Gastrocnemius medialis (tissue), 4 donors: ENCODE results near the gene FBLN2. TPM values are rescaled to one million over a fixed set of nuclear protein-coding genes. Genes with fewer than 3 reads are reported as not detected.

Experiments
- ATAC-seq, 2 donors: fragments of 150-250 bp; one replicate each; pipeline ENCODE4 v1.9.1; 2016
- DNase-seq, 2 donors: peaks; one replicate each; pipeline ENCODE4 v3.0.0-alpha.2; 2019
- H3K27ac ChIP-seq, 4 donors: fragments of 200-600 bp; sonication (generic); 1 replicate in 1 of 4; 2 replicates in 3 of 4; pipeline ENCODE4 v1.5.1; 2016 to 2018; ENCODE audit warnings: mild to moderate bottlenecking in 2 of 4, moderate library complexity in 1 of 4
- H3K27me3 ChIP-seq, 3 donors: fragments of 200-600 bp; sonication (generic) in 2 of 3; 1 replicate in 1 of 3; 2 replicates in 2 of 3; pipeline versions ENCODE4 v1.5.1 to v1.6.0; 2016 to 2019; ENCODE audit warnings: mild to moderate bottlenecking in 1 of 3, moderate library complexity in 1 of 3
- H3K36me3 ChIP-seq, 2 donors: fragments of 200-600 bp; sonication (generic) in 1 of 2; one replicate each; pipeline ENCODE4 v1.5.1; 2017 to 2018
- H3K4me1 ChIP-seq, 2 donors: fragments of 200-600 bp; sonication (generic) in 1 of 2; one replicate each; pipeline ENCODE4 v1.5.1; 2016 to 2017; ENCODE audit warnings: mild to moderate bottlenecking in 2 of 2
- H3K4me3 ChIP-seq, 4 donors: fragments of 200-600 bp; sonication (generic) in 3 of 4; 1 replicate in 1 of 4; 2 replicates in 3 of 4; pipeline ENCODE4 v1.5.1; 2016 to 2019; ENCODE audit warnings: mild to moderate bottlenecking in 2 of 4
- H3K9me3 ChIP-seq, 3 donors: fragments of 200-600 bp; sonication (generic) in 2 of 3; 1 replicate in 1 of 3; 2 replicates in 2 of 3; pipeline ENCODE4 v1.5.1; 2016 to 2019
- POLR2A ChIP-seq, 2 donors: fragments of 450-650 bp; IDR thresholded peaks; one replicate each; pipeline ENCODE4 v1.6.1; 2017; ENCODE audit warnings: antibody characterized with exemption in 2 of 2, mild to moderate bottlenecking in 2 of 2, moderate library complexity in 2 of 2
- in situ Hi-C, 4 donors: fragments of 200-750 bp; cut with MboI; loops; one replicate each; pipeline versions ENCODE4 v1.15.0 to v1.8.0; 2017; ENCODE audit warnings: low sequenced_read_pairs in 4 of 4
- intact Hi-C: fragments of 100-400 bp; cut with DNase I; formaldehyde crosslinking; loops from one replicate; pipeline ENCODE4 v1.15.1; 2023; ENCODE audit warnings: low total_unique reads
- total RNA-seq, 4 donors: library from RNA; depleted of rRNA; stranded (reverse); fragments of >200 nt; gene quantifications; one replicate each; pipeline versions ENCODE4 v1.1.0 to v1.2.3, GENCODE V29; 2016
- TF ChIP-seq, protein P1 (sequence below), 5 experiments: fragments of 450-650 bp in 3 of 5; fragments of 200-600 bp in 2 of 5; sonication (generic) in 2 of 5; IDR thresholded peaks in 4 of 5; conservative IDR thresholded peaks in 1 of 5; 1 replicate in 4 of 5; 2 replicates in 1 of 5; pipeline ENCODE4 v1.5.1; 2016 to 2019; ENCODE audit warnings: antibody characterized with exemption in 5 of 5, mild to moderate bottlenecking in 3 of 5, moderate library complexity in 3 of 5

The FBLN2 gene
- total RNA-seq, 4 donors from 2014 or later: 28.9 to 45.7 (median 34.0) TPM

DNA sequence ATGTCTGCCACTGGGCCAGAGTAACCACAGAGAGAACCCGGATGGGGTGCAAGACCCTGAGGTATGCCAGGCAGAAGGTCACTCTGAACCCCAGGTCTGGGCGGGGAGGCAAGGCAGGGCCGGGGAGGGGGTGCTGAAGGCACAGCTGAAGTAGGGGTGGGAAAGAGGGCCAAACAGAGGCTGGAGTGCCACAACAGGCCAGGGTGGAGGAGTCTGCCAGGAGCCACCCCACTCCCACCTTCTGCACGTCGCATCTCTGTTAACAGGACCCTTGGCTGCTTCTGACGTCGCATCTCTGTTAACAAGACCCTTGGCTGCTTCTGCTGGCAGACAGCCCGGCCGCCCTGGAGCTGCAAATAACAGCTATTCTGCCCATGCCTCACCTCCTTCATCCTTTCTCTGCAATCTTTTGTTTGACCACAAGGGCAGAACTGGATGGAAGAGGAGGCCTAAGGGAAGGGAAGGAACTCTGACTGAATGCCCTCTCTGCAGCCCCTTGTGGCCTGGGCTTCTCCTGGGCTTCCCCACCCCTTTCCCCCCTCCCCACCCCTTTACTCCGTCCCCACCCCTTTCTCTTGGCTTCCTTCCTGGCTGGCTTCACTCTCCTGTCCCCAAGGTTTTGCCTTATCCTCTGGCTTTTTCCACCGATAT, 20.6 kb upstream of the FBLN2 start:
- no peaks in the 10 kb centered on the region for H3K27me3 ChIP-seq
- in situ Hi-C loops (no loop called here), intact Hi-C loops (no loop called here)
- TF ChIP-seq, protein P1, sequence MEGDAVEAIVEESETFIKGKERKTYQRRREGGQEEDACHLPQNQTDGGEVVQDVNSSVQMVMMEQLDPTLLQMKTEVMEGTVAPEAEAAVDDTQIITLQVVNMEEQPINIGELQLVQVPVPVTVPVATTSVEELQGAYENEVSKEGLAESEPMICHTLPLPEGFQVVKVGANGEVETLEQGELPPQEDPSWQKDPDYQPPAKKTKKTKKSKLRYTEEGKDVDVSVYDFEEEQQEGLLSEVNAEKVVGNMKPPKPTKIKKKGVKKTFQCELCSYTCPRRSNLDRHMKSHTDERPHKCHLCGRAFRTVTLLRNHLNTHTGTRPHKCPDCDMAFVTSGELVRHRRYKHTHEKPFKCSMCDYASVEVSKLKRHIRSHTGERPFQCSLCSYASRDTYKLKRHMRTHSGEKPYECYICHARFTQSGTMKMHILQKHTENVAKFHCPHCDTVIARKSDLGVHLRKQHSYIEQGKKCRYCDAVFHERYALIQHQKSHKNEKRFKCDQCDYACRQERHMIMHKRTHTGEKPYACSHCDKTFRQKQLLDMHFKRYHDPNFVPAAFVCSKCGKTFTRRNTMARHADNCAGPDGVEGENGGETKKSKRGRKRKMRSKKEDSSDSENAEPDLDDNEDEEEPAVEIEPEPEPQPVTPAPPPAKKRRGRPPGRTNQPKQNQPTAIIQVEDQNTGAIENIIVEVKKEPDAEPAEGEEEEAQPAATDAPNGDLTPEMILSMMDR (IDR thresholded peaks at IDR 0.05 in 4 of 5, conservative IDR thresholded peaks at IDR 0.05 in 1 of 5): no peak
- no peak for TF ChIP-seq POLR2A (IDR thresholded peaks at IDR 0.05)
- ATAC-seq (peak; percentile 41 to 42), DNase-seq (peak in 1 of 2 donors; percentile 43)
- no peaks in the 10 kb centered on the region for H3K36me3 ChIP-seq
- H3K9me3 ChIP-seq: no peaks in the 10 kb centered on the region
- peak overlapping the region in 3 of 4 donors; percentile 45 to 60 (median 54) for H3K27ac ChIP-seq
- H3K4me3 ChIP-seq: no peak overlapping the region
- peaks cover 0 to 3% of the 10 kb centered on the region in 2 donors for H3K4me1 ChIP-seq

DNA sequence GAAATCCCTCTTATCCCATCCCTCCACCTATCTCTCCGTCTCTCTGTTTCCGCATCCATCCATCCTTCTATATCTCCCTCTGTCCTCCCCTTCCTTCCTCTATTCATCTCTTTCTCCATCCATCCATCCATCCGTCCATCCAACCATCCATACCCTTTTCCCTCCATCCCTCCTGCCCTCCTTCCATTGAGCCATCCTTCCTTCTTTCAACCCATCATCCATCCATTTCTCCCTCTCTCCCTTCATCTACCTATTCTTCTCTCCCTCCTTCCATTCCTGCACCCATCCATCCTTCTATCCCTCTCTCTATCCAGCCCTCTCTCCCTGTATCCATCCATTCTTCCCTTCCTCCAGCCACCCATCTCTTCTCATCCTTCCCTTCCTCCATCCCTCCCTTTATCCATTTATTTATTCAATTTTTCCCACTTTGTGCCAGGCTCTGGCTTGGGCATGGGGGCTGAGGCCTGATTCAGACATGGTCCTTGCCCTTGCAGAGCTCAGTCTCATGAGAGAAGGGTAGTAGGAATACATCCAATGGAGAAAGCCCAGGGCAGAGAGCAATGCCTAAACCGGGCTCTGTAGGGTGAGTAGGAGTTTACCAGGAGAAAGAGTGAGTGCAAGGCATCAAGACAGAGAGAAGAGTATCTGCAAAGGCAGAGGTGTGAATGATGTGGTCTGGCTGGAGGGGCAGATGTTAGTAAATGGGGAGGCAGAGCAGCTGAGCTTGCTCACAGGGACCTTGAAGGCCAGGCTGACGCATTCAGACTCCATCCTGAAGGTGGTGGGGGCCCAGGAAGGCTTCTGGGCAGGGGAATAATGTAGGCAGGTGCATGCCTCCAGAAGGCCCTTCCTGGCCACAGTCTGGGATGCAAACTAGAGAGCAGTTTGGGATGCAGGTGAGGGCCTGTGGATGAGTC, 19.5 kb upstream of the FBLN2 start:
- intact Hi-C loops: no loop called here
- H3K4me3 ChIP-seq: no peak overlapping the region
- in situ Hi-C loops: no loop called here
- peak overlapping the region in 3 of 4 donors; percentile 45 to 60 (median 48) for H3K27ac ChIP-seq
- H3K9me3 ChIP-seq: no peaks in the 10 kb centered on the region
- DNase-seq: no peak
- ATAC-seq: no peak
- H3K36me3 ChIP-seq: no peaks in the 10 kb centered on the region
- peaks cover 0 to 3% of the 10 kb centered on the region in 2 donors for H3K4me1 ChIP-seq
- no peaks in the 10 kb centered on the region for H3K27me3 ChIP-seq
- TF ChIP-seq, protein P1 (IDR thresholded peaks at IDR 0.05 in 4 of 5, conservative IDR thresholded peaks at IDR 0.05 in 1 of 5): no peak
- TF ChIP-seq POLR2A (IDR thresholded peaks at IDR 0.05): no peak

DNA sequence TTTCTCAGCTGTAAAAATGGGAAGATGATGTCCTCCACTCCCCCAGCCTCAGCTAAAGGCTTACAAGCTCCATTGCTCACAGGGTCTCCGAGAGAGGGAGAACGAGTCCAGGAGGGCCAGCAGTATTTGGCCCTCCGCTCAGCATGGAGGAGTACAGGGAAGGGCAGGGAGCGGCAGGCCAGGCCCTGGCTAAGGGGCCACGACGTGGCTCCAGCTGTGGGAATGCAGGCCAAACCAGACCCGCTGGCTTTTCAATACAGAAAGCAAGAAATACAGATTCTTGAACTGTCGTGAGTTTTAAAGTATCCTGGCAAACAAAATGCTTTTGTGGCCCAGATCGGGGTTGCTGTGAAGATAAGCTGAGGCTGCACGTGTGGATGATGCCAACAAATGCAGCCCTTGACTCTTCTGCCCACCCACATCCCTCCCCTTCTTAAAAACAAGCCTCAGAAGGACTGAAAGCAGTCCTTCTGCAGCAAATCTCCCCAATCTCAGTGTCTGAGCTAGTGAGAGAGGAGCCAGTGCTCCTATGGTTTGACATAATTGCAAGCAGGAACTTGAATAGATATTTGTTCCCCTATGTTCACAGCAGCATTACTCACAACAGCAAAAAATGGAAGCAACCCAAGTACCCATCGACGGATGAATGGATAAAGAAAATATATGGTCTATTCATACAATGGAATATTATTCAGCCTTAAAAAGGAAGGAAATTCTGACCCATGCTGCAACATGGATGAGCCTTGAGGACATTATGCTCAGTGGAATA, 18.5 kb upstream of the FBLN2 start:
- DNase-seq (no peak), ATAC-seq (no peak)
- Histone ChIP-seq H3K9me3 (no peaks in the 10 kb centered on the region), H3K4me1 (peaks cover 0 to 3% of the 10 kb centered on the region in 2 donors), H3K4me3 (no peak overlapping the region), H3K36me3 (no peaks in the 10 kb centered on the region), H3K27me3 (no peaks in the 10 kb centered on the region), H3K27ac (peak overlapping the region in 2 of 4 donors; percentile 2 to 33)
- intact Hi-C loops: no loop called here
- in situ Hi-C loops: no loop called here
- TF ChIP-seq, protein P1 (IDR thresholded peaks at IDR 0.05 in 4 of 5, conservative IDR thresholded peaks at IDR 0.05 in 1 of 5): no peak
- no peak for TF ChIP-seq POLR2A (IDR thresholded peaks at IDR 0.05)

DNA sequence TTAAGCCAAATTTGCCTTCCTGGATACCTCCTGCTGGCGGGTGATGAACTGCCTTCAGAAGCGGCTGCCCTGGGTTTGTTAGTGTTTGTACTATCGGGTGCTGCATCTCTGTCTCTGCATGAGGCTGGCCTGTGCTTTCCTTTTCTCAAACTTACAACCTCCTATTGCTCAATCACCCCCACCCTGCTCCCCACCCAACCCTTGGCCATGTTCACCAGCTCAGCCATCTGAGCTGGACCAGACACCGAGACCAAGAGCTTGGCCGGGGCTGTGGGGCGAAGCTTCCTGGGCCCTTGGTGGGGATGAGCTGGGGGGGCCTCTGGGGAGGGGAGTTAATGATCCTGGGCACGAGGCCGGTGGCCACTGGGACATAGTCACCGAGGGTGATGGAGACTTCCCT, 16.8 kb upstream of the FBLN2 start:
- Histone ChIP-seq H3K36me3 (no peaks in the 10 kb centered on the region), H3K27ac (peak overlapping the region; percentile 39 to 57 (median 50)), H3K4me3 (no peak overlapping the region), H3K27me3 (no peaks in the 10 kb centered on the region), H3K4me1 (peaks cover 0 to 5% of the 10 kb centered on the region in 2 donors), H3K9me3 (no peaks in the 10 kb centered on the region)
- intact Hi-C loops (no loop called here), in situ Hi-C loops (no loop called here)
- DNase-seq: peak in 1 of 2 donors; percentile 61
- ATAC-seq: peak; percentile 12 to 66
- TF ChIP-seq, protein P1 (IDR thresholded peaks at IDR 0.05 in 4 of 5, conservative IDR thresholded peaks at IDR 0.05 in 1 of 5): no peak
- no peak for TF ChIP-seq POLR2A (IDR thresholded peaks at IDR 0.05)
